GM12891 (cell line): ENCODE measurements around the gene MAD1L1.

Experiments
- PAX5 ChIP-seq: IDR thresholded peaks from 2 replicates; pipeline ENCODE4 v1.6.1; 2011; ENCODE audit warnings: low read length, moderate library complexity, mild to moderate bottlenecking; ENCODE audit not compliant: insufficient read depth, severe bottlenecking
- POLR2A ChIP-seq: IDR thresholded peaks from 2 replicates; pipeline ENCODE4 v1.6.1; 2011; ENCODE audit warnings: low read depth, low read length, control low read depth
- POLR2AphosphoS5 ChIP-seq: IDR thresholded peaks from 2 replicates; pipeline ENCODE4 v1.6.1; 2011; ENCODE audit warnings: low read depth, low read length, control low read depth
- SPI1 ChIP-seq: IDR thresholded peaks from 2 replicates; pipeline ENCODE4 v1.6.1; 2011; ENCODE audit warnings: low read depth, low read length, control low read depth
- TAF1 ChIP-seq: IDR thresholded peaks from 2 replicates; pipeline ENCODE4 v1.6.1; 2011; ENCODE audit warnings: low read depth, low read length, control low read depth

- no peak for TF ChIP-seq POLR2A
- no peak for TF ChIP-seq POLR2AphosphoS5
- no peak for TF ChIP-seq SPI1
- TF ChIP-seq TAF1: no peak
- no peak for TF ChIP-seq PAX5
These were observed 146.5 kb downstream of the MAD1L1 start for GRCh38 chr7:2086229-2086628.
